Myocyte (in vitro differentiated cells): ENCODE results near the gene ATP7B. TPM values are rescaled to one million over a fixed set of nuclear protein-coding genes. Genes with fewer than 3 reads are reported as not detected.

ENCODE experiments used
- DNase-seq: peaks from one replicate; pipeline ENCODE4 v3.0.0-alpha.2; 2012; ENCODE audit warnings: low read depth
- total RNA-seq: library from RNA; depleted of rRNA; stranded (reverse); fragments of >200 nt; gene quantifications from 2 replicates; pipeline ENCODE4 v1.2.3, GENCODE V29; 2014

The ATP7B gene
- total RNA-seq, 1 donor from 2014 or later = 2.1 TPM

DNA sequence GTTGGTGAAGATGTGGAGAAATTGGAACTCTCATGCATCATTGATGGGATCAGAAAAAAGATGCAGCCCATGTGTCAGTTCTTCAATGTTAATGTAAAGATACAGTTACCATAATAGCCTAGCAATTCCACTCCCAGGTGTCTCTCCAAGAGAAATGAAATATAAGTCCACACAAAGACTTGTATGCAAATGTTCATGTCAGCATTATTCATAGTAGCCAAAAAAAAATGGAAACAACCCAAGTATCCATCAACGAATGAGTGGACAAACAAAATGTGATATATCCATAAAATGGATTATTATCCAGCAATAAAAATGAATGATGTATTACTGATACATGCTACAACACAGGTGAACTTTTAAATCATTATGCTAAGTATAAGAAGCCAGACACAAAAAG is 110.8 kb downstream of the ATP7B start:
- no peak for DNase-seq

DNA sequence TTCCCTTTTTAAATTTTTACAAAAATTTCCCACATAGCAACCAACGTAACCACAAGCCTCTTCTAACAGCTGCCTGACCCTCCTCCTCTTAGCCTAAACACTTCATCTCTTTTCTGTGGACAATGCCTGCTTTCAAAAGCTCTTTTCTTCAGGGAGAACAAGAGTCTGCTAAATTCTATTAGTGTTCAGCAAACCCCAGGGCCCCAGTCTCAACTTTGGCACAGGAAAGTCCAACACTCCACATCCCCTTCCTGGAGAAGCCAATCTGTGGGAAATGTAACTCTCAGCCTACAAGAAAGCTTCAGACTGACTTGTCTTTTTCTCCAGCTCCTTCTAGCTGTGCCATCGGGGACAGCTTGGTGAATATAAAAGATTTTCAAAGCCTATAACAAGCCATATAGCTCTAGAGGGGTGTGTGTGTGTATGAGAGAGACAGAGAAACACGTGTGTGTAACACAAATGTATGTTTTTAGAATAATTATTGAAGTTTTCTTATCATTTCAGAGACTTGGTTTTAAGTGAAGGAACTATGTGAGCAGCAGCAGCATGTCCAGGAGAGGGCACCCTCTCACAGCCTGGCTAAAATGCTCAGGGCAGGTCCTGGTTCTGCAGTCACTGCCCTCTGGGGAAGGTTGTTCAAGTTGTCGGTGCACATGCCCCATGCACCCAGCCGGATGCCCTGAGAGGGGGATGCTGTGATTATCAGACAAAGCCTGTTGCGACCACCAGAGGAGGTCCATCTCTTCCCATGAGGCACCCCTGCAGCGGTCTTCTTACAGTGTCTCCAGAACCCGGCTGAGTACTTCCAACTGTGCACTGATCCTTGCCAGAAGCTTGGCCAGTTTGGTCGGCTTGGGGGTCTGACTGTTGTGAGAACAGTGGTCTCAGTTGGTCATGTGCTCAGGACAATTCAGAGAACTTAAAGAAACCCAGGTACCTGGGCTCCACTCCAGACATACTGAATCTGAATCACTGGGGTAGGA is 115.1 kb downstream of the ATP7B start:
- DNase-seq = peak; percentile 68

DNA sequence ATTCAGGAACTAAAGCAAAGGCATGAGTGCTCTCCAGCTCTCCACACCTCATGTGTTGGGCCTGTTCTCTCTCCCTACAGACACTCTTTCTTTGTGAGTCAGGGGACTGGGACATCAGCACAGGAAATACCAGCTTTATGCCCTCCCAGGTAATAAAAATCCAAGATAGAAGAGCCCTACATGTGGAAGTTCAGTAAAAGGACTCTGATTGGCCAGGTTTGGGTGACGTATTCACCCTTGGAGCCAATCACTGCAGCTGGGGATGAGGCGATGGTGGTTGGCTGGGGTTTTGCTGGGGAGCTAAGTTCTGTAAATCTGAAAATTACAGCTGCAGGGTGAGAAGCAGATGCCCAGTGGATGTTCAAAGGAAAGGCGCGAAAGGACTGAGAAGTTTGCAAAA is 117.0 kb downstream of the ATP7B start:
- peak; percentile 12 for DNase-seq

DNA sequence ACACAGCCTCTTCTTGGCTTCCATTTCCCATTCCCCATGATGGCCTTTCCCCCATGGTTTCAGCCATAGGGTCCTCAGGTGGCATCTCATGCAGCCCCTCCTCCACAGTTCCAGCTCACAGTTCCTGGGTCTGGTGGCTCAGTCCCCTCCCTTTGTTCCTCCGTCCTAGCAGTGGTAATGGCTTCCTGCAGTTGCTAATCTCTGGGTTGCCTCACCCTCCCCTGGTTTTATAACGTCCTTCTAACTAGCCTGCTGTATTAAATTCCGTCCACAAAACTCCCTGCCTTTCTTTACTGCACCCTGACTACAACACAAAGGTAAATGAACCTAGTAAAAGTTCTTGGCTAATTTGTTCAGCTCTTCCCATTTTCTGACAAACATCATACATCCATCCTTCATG is 118.6 kb downstream of the ATP7B start:
- DNase-seq = no peak

DNA sequence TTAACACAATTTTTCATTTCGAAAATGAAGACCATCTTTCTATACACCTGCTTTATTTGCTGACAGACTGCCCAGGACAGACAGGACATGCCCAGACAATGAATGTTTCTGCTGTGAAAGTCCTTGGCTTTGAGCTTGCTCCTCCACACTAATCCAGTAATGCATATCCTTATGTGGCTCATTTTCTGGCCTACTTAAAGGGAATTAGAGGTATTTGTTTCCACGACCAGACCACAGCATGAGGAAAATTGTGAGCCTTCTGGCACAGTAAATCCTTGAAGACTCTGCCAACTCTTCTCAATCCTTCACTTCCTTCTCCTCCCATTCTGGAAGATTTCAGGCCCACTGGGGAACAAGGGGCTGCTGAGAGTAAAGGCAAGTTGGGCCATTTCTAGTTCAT is 123.8 kb downstream of the ATP7B start:
- DNase-seq = no peak

DNA sequence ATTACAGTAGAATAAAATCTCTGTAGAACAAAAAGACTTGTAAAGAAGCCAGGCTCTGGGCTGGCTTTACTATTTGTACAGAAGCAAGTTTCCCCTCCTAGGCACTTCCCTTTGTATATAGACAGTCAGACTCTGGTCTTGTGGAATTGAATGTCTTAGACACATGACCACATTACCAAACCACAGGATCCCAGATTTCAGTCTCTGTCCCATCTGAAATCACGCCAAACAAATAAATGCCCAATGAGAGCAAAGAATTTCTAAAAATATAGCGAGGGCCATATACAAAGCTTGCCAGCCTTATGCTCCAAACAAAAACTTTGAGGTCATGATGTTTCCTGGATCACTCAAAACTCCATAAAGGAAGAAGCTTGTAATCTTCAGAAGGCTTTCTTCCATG is 125.6 kb downstream of the ATP7B start:
- DNase-seq = peak; percentile 16

DNA sequence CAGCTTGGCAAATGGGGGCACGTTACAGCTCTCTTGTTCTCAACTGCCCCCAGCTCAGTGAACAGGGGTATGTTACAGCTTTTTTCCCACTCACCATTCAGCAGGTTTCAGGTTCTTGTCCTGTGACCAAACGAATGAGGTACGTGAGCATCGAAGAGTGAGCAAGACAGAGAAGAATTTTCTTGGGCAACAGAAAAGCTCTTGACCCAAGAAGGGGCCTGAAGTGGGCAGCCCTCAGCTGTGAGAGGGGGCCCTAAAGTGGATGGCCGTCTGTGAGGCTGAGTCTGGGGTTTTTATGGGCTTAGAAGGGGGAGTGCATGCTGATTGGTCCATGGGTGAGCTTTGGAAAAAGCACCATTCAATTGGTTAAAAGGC is 128.0 kb downstream of the ATP7B start:
- no peak for DNase-seq

Other genes starting within 250 kb of the ATP7B start
- gene DHRS12, start 207.3 kb downstream of the ATP7B start, total RNA-seq = 2.5 and 4.4 TPM in 2 replicates
- gene TMEM272, start 166.3 kb downstream of the ATP7B start, total RNA-seq = not detected in 2 replicates
- not detected in 2 replicates for gene CCDC70, start 149.5 kb downstream of the ATP7B start, total RNA-seq
- 27.7 and 36.3 TPM in 2 replicates for gene ALG11, start 948 bp upstream of the ATP7B start, total RNA-seq
- 17.2 and 17.3 TPM in 2 replicates for gene UTP14C, start 13.2 kb upstream of the ATP7B start, total RNA-seq
- gene NEK5, start 117.6 kb upstream of the ATP7B start, total RNA-seq = 0.16 TPM in 1 of 2 replicates, not detected in the other
- 8.3 and 10.4 TPM in 2 replicates for gene NEK3, start 148.1 kb upstream of the ATP7B start, total RNA-seq